Neural cell (in vitro differentiated cells): ENCODE results near the gene TMEM250. TPM values are rescaled to one million over a fixed set of nuclear protein-coding genes. Genes with fewer than 3 reads are reported as not detected.

ENCODE experiments used
- H2AFZ ChIP-seq: fragments of 200-600, 300-800 bp; sonication (generic), shearing (Covaris generic); 2 replicates; pipeline ENCODE4 v1.6.0; 2014; ENCODE audit warnings: low read depth, mild to moderate bottlenecking, antibody characterized with exemption, low read length, moderate library complexity
- H3F3A ChIP-seq: fragments of 200-600 bp; shearing (Covaris generic); 2 replicates; pipeline ENCODE4 v1.6.1; 2016; ENCODE audit warnings: mild to moderate bottlenecking, moderate library complexity, mixed read lengths, antibody characterized with exemption, low read length; ENCODE audit not compliant: insufficient read depth, poor library complexity, severe bottlenecking
- H3K27ac ChIP-seq: fragments of 200-600, 300-800 bp; sonication (generic), shearing (Covaris generic); 2 replicates; pipeline ENCODE4 v1.5.1; 2014; ENCODE audit warnings: mild to moderate bottlenecking, low read length, moderate library complexity
- H3K27me3 ChIP-seq: fragments of 300-800, 200-600 bp; sonication (generic), shearing (Covaris generic); 2 replicates; pipeline ENCODE4 v1.6.0; 2014; ENCODE audit warnings: mild to moderate bottlenecking, low read depth, low read length, moderate library complexity; ENCODE audit not compliant: insufficient read depth
- H3K36me3 ChIP-seq: fragments of 300-800, 200-600 bp; sonication (generic), shearing (Covaris generic); 2 replicates; pipeline ENCODE4 v1.5.1; 2014; ENCODE audit warnings: mild to moderate bottlenecking, antibody characterized with exemption, low read length, moderate library complexity; ENCODE audit not compliant: insufficient read depth
- H3K4me2 ChIP-seq: fragments of 300-800, 200-600 bp; sonication (generic), shearing (Covaris generic); 2 replicates; pipeline ENCODE4 v1.6.0; 2014; ENCODE audit warnings: mild to moderate bottlenecking, low read length
- H3K4me3 ChIP-seq: fragments of 300-800, 200-600 bp; sonication (generic), shearing (Covaris generic); 2 replicates; pipeline ENCODE4 v1.5.1; 2014; ENCODE audit warnings: mild to moderate bottlenecking, low read length, moderate library complexity
- H3K79me2 ChIP-seq: fragments of 200-600 bp; shearing (Covaris generic); replicated peaks from 2 replicates; pipeline ENCODE4 v1.6.0; 2014; ENCODE audit warnings: mild to moderate bottlenecking, low read length, moderate library complexity; ENCODE audit not compliant: insufficient read depth
- H3K9ac ChIP-seq: fragments of 300-800, 200-600 bp; sonication (generic), shearing (Covaris generic); 2 replicates; pipeline ENCODE4 v1.6.1; 2016; ENCODE audit warnings: mild to moderate bottlenecking, low read length, mixed read lengths
- H3K9me2 ChIP-seq: fragments of 200-600 bp; shearing (Covaris generic); 2 replicates; pipeline ENCODE4 v1.6.1; 2016; ENCODE audit warnings: mild to moderate bottlenecking, low read length, mixed read lengths; ENCODE audit not compliant: insufficient read depth
- H3K9me3 ChIP-seq: fragments of 200-600, 300-800 bp; sonication (generic), shearing (Covaris generic); 2 replicates; pipeline ENCODE4 v1.6.1; 2016; ENCODE audit warnings: mild to moderate bottlenecking, mixed run types, low read length, moderate library complexity, mixed read lengths
- H4K20me1 ChIP-seq: fragments of 200-600 bp; shearing (Covaris generic); 2 replicates; pipeline ENCODE4 v1.6.1; 2016; ENCODE audit warnings: mild to moderate bottlenecking, mixed run types; ENCODE audit not compliant: insufficient read depth
- CTCF ChIP-seq: fragments of 450-650 bp; IDR thresholded peaks from 2 replicates; pipeline ENCODE4 v1.5.1; 2014; ENCODE audit warnings: antibody characterized with exemption, mild to moderate bottlenecking, moderate library complexity; ENCODE audit not compliant: poor library complexity, severe bottlenecking
- EP300 ChIP-seq: fragments of 450-650 bp; conservative IDR thresholded peaks from 2 replicates; pipeline ENCODE4 v1.6.1; 2014; ENCODE audit warnings: antibody characterized with exemption, mild to moderate bottlenecking, moderate library complexity; ENCODE audit not compliant: poor library complexity, severe bottlenecking
- EZH2 ChIP-seq: fragments of 200-600, 300-800 bp; shearing (Covaris generic), sonication (generic); IDR thresholded peaks from 2 replicates; pipeline ENCODE4 v1.6.1; 2014; ENCODE audit warnings: antibody characterized with exemption, low read length, borderline replicate concordance, mild to moderate bottlenecking; ENCODE audit not compliant: insufficient read depth, poor library complexity, severe bottlenecking
- MXI1 ChIP-seq: fragments of 450-650 bp; conservative IDR thresholded peaks from 2 replicates; pipeline ENCODE4 v1.6.1; 2014; ENCODE audit warnings: antibody characterized with exemption, mild to moderate bottlenecking; ENCODE audit not compliant: poor library complexity, severe bottlenecking
- POLR2AphosphoS5 ChIP-seq: IDR thresholded peaks from 2 replicates; pipeline ENCODE4 v1.6.1; 2012
- RAD21 ChIP-seq: fragments of 450-650 bp; conservative IDR thresholded peaks from 2 replicates; pipeline ENCODE4 v1.6.1; 2014; ENCODE audit warnings: antibody characterized with exemption, mild to moderate bottlenecking, moderate library complexity
- REST ChIP-seq: IDR thresholded peaks from 2 replicates; pipeline ENCODE4 v1.6.1; 2012; ENCODE audit warnings: borderline replicate concordance
- SMC3 ChIP-seq: fragments of 450-650 bp; conservative IDR thresholded peaks from 2 replicates; pipeline ENCODE4 v1.6.1; 2014; ENCODE audit warnings: antibody characterized with exemption, mild to moderate bottlenecking, moderate library complexity; ENCODE audit not compliant: poor library complexity
- TAF1 ChIP-seq: IDR thresholded peaks from 2 replicates; pipeline ENCODE4 v1.6.1; 2012; ENCODE audit warnings: low read depth
- polyA plus RNA-seq: library from polyadenylated mRNA; depleted of rRNA; stranded (reverse); fragments of >200 nt; gene quantifications from 2 replicates; pipeline ENCODE4 v1.2.3, GENCODE V29; 2014

The TMEM250 gene
- polyA plus RNA-seq, 1 donor from 2014 or later, result 15.0 TPM

- no peaks in the 10 kb centered on the region for H4K20me1 ChIP-seq
- no peak overlapping the region for H3K9ac ChIP-seq
- no peak overlapping the region for H3K4me3 ChIP-seq
- H3K9me2 ChIP-seq, result no peaks in the 10 kb centered on the region
- no peaks in the 10 kb centered on the region for H3F3A ChIP-seq
- no peaks in the 10 kb centered on the region for H3K27me3 ChIP-seq
- TF ChIP-seq REST, result no peak
- no peak for TF ChIP-seq CTCF
- no peak for TF ChIP-seq SMC3
- no peak for TF ChIP-seq EZH2
- no peak for TF ChIP-seq POLR2AphosphoS5
- no peak for TF ChIP-seq EP300
- TF ChIP-seq RAD21, result no peak
- TF ChIP-seq MXI1, result no peak
- no peak for TF ChIP-seq TAF1
- no peaks in the 10 kb centered on the region for H3K36me3 ChIP-seq
- H3K4me2 ChIP-seq, result no peak overlapping the region
- no peak overlapping the region for H2AFZ ChIP-seq
- no peaks in the 10 kb centered on the region for H3K9me3 ChIP-seq
- H3K27ac ChIP-seq, result no peak overlapping the region
- H3K79me2 ChIP-seq, result no peaks in the 10 kb centered on the region
These were observed 28.6 kb upstream of the TMEM250 start for GRCh38 chr9:136147038-136147889.

- Histone ChIP-seq H3K79me2 (no peaks in the 10 kb centered on the region), H3K9me2 (no peaks in the 10 kb centered on the region), H2AFZ (no peak overlapping the region), H3K4me2 (no peak overlapping the region), H3K4me3 (no peak overlapping the region), H3F3A (no peaks in the 10 kb centered on the region), H3K9ac (no peak overlapping the region), H3K9me3 (no peaks in the 10 kb centered on the region), H3K27ac (no peak overlapping the region), H3K27me3 (no peaks in the 10 kb centered on the region), H4K20me1 (no peaks in the 10 kb centered on the region), H3K36me3 (no peaks in the 10 kb centered on the region)
- TF ChIP-seq CTCF (no peak), EP300 (no peak), SMC3 (no peak), TAF1 (no peak), EZH2 (no peak), REST (no peak), MXI1 (no peak), POLR2AphosphoS5 (no peak)
These were observed 27.7 kb upstream of the TMEM250 start for GRCh38 chr9:136146126-136147037.
